ENCODE results near the gene RPN1.
"Not testable (repeated sequence)": the region's sequence is repeated elsewhere in the genome, so short reads cannot be mapped to it uniquely, and the experiment has no call there.

RPN1 gene

GRCh38 chr3:128653383-128653992 is 2.9 kb upstream of the RPN1 start:
- H3K9me3 ChIP-seq (ENCODE audit: control extremely low read depth in 1 of 5, control insufficient read depth in 4 of 5, insufficient read depth in 2 of 5, low read depth in 1 of 5, low read length in 4 of 5); H3K27ac ChIP-seq (ENCODE audit: insufficient read depth in 1 of 2, low read depth in 1 of 2, low read length in 2 of 2, poor library complexity in 1 of 2, severe bottlenecking in 2 of 2); H3K27me3 ChIP-seq (replicated peaks in 2 of 5; ENCODE audit: control insufficient read depth in 4 of 5, insufficient read depth in 5 of 5, low read length in 4 of 5); H3K36me3 ChIP-seq (ENCODE audit: control insufficient read depth in 4 of 4, insufficient read depth in 4 of 4, low read length in 3 of 4): not testable (repeated sequence)
- ChIA-PET CTCF (interaction anchor here (1.0 to 3.0 kb wide), 8 partner anchors 9 to 222 kb away, joined by 3 to 14 read pairs (median 3); no protein-coding TSS in a partner anchor), POLR2A (interaction anchor here (0.9 to 1.5 kb wide), 2 partner anchors 27 to 146 kb away, joined by 3 to 4 read pairs; no protein-coding TSS in a partner anchor)
- 71% methylated on average over 33 of the region's 43 CpGs for WGBS (ENCODE audit: insufficient coverage)
- peaks cover 15 to 36% (median 25%) of the 10 kb centered on the region in 4 experiments for H3K4me1 ChIP-seq (ENCODE audit: control extremely low read depth in 1 of 4, control insufficient read depth in 4 of 4, insufficient read depth in 4 of 4, low read length in 3 of 4)
- H3K4me3 ChIP-seq (ENCODE audit: control insufficient read depth in 1 of 7, extremely low read depth in 1 of 7, insufficient read depth in 4 of 7, low read depth in 2 of 7, low read length in 6 of 7) = peak overlapping the region in 3 of 7 experiments; percentile 9 to 72 (median 52)
- DNase-seq = peak in 2 of 3 donors; percentile 57 to 73

GRCh38 chr3:128648940-128649663 is 1.5 kb downstream of the RPN1 start:
- Histone ChIP-seq H3K27ac (ENCODE audit: insufficient read depth in 1 of 2, low read depth in 1 of 2, low read length in 2 of 2, poor library complexity in 1 of 2, severe bottlenecking in 2 of 2) (peak overlapping the region; percentile 95 to 98), H3K9me3 (ENCODE audit: control extremely low read depth in 1 of 5, control insufficient read depth in 4 of 5, insufficient read depth in 2 of 5, low read depth in 1 of 5, low read length in 4 of 5) (no peaks in the 10 kb centered on the region), H3K4me1 (ENCODE audit: control extremely low read depth in 1 of 4, control insufficient read depth in 4 of 4, insufficient read depth in 4 of 4, low read length in 3 of 4) (peaks cover 12 to 28% (median 21%) of the 10 kb centered on the region in 4 experiments), H3K4me3 (ENCODE audit: control insufficient read depth in 1 of 7, extremely low read depth in 1 of 7, insufficient read depth in 4 of 7, low read depth in 2 of 7, low read length in 6 of 7) (peak overlapping the region in 6 of 7 experiments; percentile 78 to 100 (median 94)), H3K27me3 (replicated peaks in 2 of 5; ENCODE audit: control insufficient read depth in 4 of 5, insufficient read depth in 5 of 5, low read length in 4 of 5) (no peaks in the 10 kb centered on the region), H3K36me3 (ENCODE audit: control insufficient read depth in 4 of 4, insufficient read depth in 4 of 4, low read length in 3 of 4) (peaks cover 2 to 14% (median 10%) of the 10 kb centered on the region in 4 experiments)
- DNase-seq = peak in 2 of 3 donors; percentile 41 to 65
- 43% methylated on average over 3 of the region's 8 CpGs for WGBS (ENCODE audit: insufficient coverage)
- POLR2A ChIA-PET = interaction anchor here (0.5 to 1.6 kb wide), 3 partner anchors 17 to 32 kb away, joined by 3 to 4 read pairs (median 3); no protein-coding TSS in a partner anchor
- CTCF ChIA-PET = interaction anchor here (0.9 to 2.5 kb wide), 3 partner anchors 16 to 31 kb away, joined by 3 to 6 read pairs (median 4); no protein-coding TSS in a partner anchor

- Histone ChIP-seq H3K27me3 (replicated peaks in 2 of 5; ENCODE audit: control insufficient read depth in 4 of 5, insufficient read depth in 5 of 5, low read length in 4 of 5) (no peaks in the 10 kb centered on the region), H3K9me3 (ENCODE audit: control extremely low read depth in 1 of 5, control insufficient read depth in 4 of 5, insufficient read depth in 2 of 5, low read depth in 1 of 5, low read length in 4 of 5) (no peaks in the 10 kb centered on the region), H3K4me3 (ENCODE audit: control insufficient read depth in 1 of 7, extremely low read depth in 1 of 7, insufficient read depth in 4 of 7, low read depth in 2 of 7, low read length in 6 of 7) (peak overlapping the region in 4 of 7 experiments; percentile 8 to 100 (median 60)), H3K4me1 (ENCODE audit: control extremely low read depth in 1 of 4, control insufficient read depth in 4 of 4, insufficient read depth in 4 of 4, low read length in 3 of 4) (peaks cover 12 to 25% (median 21%) of the 10 kb centered on the region in 4 experiments), H3K27ac (ENCODE audit: insufficient read depth in 1 of 2, low read depth in 1 of 2, low read length in 2 of 2, poor library complexity in 1 of 2, severe bottlenecking in 2 of 2) (no peak overlapping the region), H3K36me3 (ENCODE audit: control insufficient read depth in 4 of 4, insufficient read depth in 4 of 4, low read length in 3 of 4) (peaks cover 2 to 20% (median 15%) of the 10 kb centered on the region in 4 experiments)
- DNase-seq = no peak
- CTCF ChIA-PET = interaction anchor here (0.9 kb wide), 1 partner anchor 15 kb away, joined by 3 read pairs; no protein-coding TSS in a partner anchor
- WGBS (ENCODE audit: insufficient coverage) = 92% methylated on average over 2 of the region's 4 CpGs
- POLR2A ChIA-PET = no interaction called here
Measured at GRCh38 chr3:128648402-128648801, 2.2 kb downstream of the RPN1 start.

GRCh38 chr3:128647307-128647706 is 3.3 kb downstream of the RPN1 start:
- Histone ChIP-seq H3K27me3 (replicated peaks in 2 of 5; ENCODE audit: control insufficient read depth in 4 of 5, insufficient read depth in 5 of 5, low read length in 4 of 5) (no peaks in the 10 kb centered on the region), H3K4me3 (ENCODE audit: control insufficient read depth in 1 of 7, extremely low read depth in 1 of 7, insufficient read depth in 4 of 7, low read depth in 2 of 7, low read length in 6 of 7) (no peak overlapping the region), H3K36me3 (ENCODE audit: control insufficient read depth in 4 of 4, insufficient read depth in 4 of 4, low read length in 3 of 4) (peaks cover 2 to 26% (median 22%) of the 10 kb centered on the region in 4 experiments), H3K4me1 (ENCODE audit: control extremely low read depth in 1 of 4, control insufficient read depth in 4 of 4, insufficient read depth in 4 of 4, low read length in 3 of 4) (peaks cover 12 to 25% (median 21%) of the 10 kb centered on the region in 4 experiments), H3K27ac (ENCODE audit: insufficient read depth in 1 of 2, low read depth in 1 of 2, low read length in 2 of 2, poor library complexity in 1 of 2, severe bottlenecking in 2 of 2) (no peak overlapping the region), H3K9me3 (ENCODE audit: control extremely low read depth in 1 of 5, control insufficient read depth in 4 of 5, insufficient read depth in 2 of 5, low read depth in 1 of 5, low read length in 4 of 5) (no peaks in the 10 kb centered on the region)
- no peak for DNase-seq
- CTCF ChIA-PET = interaction anchor here (0.9 to 1.4 kb wide), 3 partner anchors 14 to 27 kb away, joined by 3 to 4 read pairs (median 4); no protein-coding TSS in a partner anchor
- POLR2A ChIA-PET = no interaction called here
- 100% methylated on average over 2 of the region's 3 CpGs for WGBS (ENCODE audit: insufficient coverage)

- H3K4me1 ChIP-seq (ENCODE audit: control extremely low read depth in 1 of 4, control insufficient read depth in 4 of 4, insufficient read depth in 4 of 4, low read length in 3 of 4) = no peaks in the 10 kb centered on the region
- no peak for DNase-seq
- ChIA-PET POLR2A (no interaction called here), CTCF (interaction anchor here (0.8 to 1.5 kb wide), 4 partner anchors 8 to 15 kb away, joined by 3 to 6 read pairs (median 4); no protein-coding TSS in a partner anchor)
- WGBS (ENCODE audit: insufficient coverage) = 100% methylated on average over 2 of the region's 5 CpGs
- no peak overlapping the region for H3K4me3 ChIP-seq (ENCODE audit: control insufficient read depth in 1 of 7, extremely low read depth in 1 of 7, insufficient read depth in 4 of 7, low read depth in 2 of 7, low read length in 6 of 7)
- H3K9me3 ChIP-seq (ENCODE audit: control extremely low read depth in 1 of 5, control insufficient read depth in 4 of 5, insufficient read depth in 2 of 5, low read depth in 1 of 5, low read length in 4 of 5) = no peaks in the 10 kb centered on the region
- peaks cover 23 to 59% (median 40%) of the 10 kb centered on the region in 4 experiments for H3K36me3 ChIP-seq (ENCODE audit: control insufficient read depth in 4 of 4, insufficient read depth in 4 of 4, low read length in 3 of 4)
- H3K27me3 ChIP-seq (replicated peaks in 2 of 5; ENCODE audit: control insufficient read depth in 4 of 5, insufficient read depth in 5 of 5, low read length in 4 of 5) = no peaks in the 10 kb centered on the region
- H3K27ac ChIP-seq (ENCODE audit: insufficient read depth in 1 of 2, low read depth in 1 of 2, low read length in 2 of 2, poor library complexity in 1 of 2, severe bottlenecking in 2 of 2) = no peak overlapping the region
Measured at GRCh38 chr3:128634075-128634611, 16.5 kb downstream of the RPN1 start.

GRCh38 chr3:128632301-128632700 is 18.3 kb downstream of the RPN1 start:
- POLR2A ChIA-PET = interaction anchor here (0.5 kb wide), 1 partner anchor 17 kb away, joined by 3 read pairs; no protein-coding TSS in a partner anchor
- no peaks in the 10 kb centered on the region for H3K4me1 ChIP-seq (ENCODE audit: control extremely low read depth in 1 of 4, control insufficient read depth in 4 of 4, insufficient read depth in 4 of 4, low read length in 3 of 4)
- no peak overlapping the region for H3K27ac ChIP-seq (ENCODE audit: insufficient read depth in 1 of 2, low read depth in 1 of 2, low read length in 2 of 2, poor library complexity in 1 of 2, severe bottlenecking in 2 of 2)
- no CpG with 5 or more reads among the region's 2 CpGs for WGBS (ENCODE audit: insufficient coverage)
- no peak overlapping the region for H3K4me3 ChIP-seq (ENCODE audit: control insufficient read depth in 1 of 7, extremely low read depth in 1 of 7, insufficient read depth in 4 of 7, low read depth in 2 of 7, low read length in 6 of 7)
- no peaks in the 10 kb centered on the region for H3K9me3 ChIP-seq (ENCODE audit: control extremely low read depth in 1 of 5, control insufficient read depth in 4 of 5, insufficient read depth in 2 of 5, low read depth in 1 of 5, low read length in 4 of 5)
- no peak for DNase-seq
- H3K36me3 ChIP-seq (ENCODE audit: control insufficient read depth in 4 of 4, insufficient read depth in 4 of 4, low read length in 3 of 4) = peaks cover 15 to 57% (median 36%) of the 10 kb centered on the region in 4 experiments
- H3K27me3 ChIP-seq (replicated peaks in 2 of 5; ENCODE audit: control insufficient read depth in 4 of 5, insufficient read depth in 5 of 5, low read length in 4 of 5) = no peaks in the 10 kb centered on the region
- CTCF ChIA-PET = interaction anchor here (2.3 to 2.6 kb wide), 2 partner anchors 11 to 15 kb away, joined by 6 to 11 read pairs; no protein-coding TSS in a partner anchor

Measured in common myeloid progenitor, CD34-positive (primary cell).